ENCODE measurements around the gene PANX3. TPM values are rescaled to one million over a fixed set of nuclear protein-coding genes. Genes with fewer than 3 reads are reported as not detected.

PANX3 gene
- total RNA-seq, 2 donors from 2014 or later: not detected

- ATAC-seq (ENCODE audit: insufficient number of reproducible peaks, low FRiP score, low read depth) (no peak), DNase-seq (ENCODE audit: low spot score) (no peak)
- no peaks in the 10 kb centered on the region for H3K4me1 ChIP-seq (ENCODE audit: control insufficient read depth in 1 of 2, low read depth in 2 of 2)
Measured at GRCh38 chr11:124591430-124591829, 19.8 kb upstream of the PANX3 start.

GRCh38 chr11:124592627-124593026, 18.6 kb upstream of the PANX3 start:
- Histone ChIP-seq H3K27ac (no peak overlapping the region), H3K9me3 (no peaks in the 10 kb centered on the region), H3K4me3 (no peak overlapping the region), H3K4me1 (ENCODE audit: control insufficient read depth in 1 of 2, low read depth in 2 of 2) (no peaks in the 10 kb centered on the region), H3K36me3 (no peaks in the 10 kb centered on the region), H3K27me3 (replicated peaks; ENCODE audit: insufficient read depth) (no peaks in the 10 kb centered on the region)
- TF ChIP-seq CTCF (IDR thresholded peaks at IDR 0.05): no peak
- ATAC-seq (ENCODE audit: insufficient number of reproducible peaks, low FRiP score, low read depth): no peak
- no peak for DNase-seq (ENCODE audit: low spot score)

More at GRCh38 chr11:124591430-124591829, 19.8 kb upstream of the PANX3 start:
- Histone ChIP-seq H3K4me3 (no peak overlapping the region), H3K36me3 (no peaks in the 10 kb centered on the region), H3K27ac (no peak overlapping the region), H3K27me3 (replicated peaks; ENCODE audit: insufficient read depth) (no peaks in the 10 kb centered on the region), H3K9me3 (no peaks in the 10 kb centered on the region)
- no peak for TF ChIP-seq CTCF (IDR thresholded peaks at IDR 0.05)

GRCh38 chr11:124595302-124595701, 15.9 kb upstream of the PANX3 start:
- H3K27ac ChIP-seq: no peak overlapping the region
- no peaks in the 10 kb centered on the region for H3K9me3 ChIP-seq
- TF ChIP-seq CTCF (IDR thresholded peaks at IDR 0.05): no peak
- H3K4me3 ChIP-seq: no peak overlapping the region
- ATAC-seq (ENCODE audit: insufficient number of reproducible peaks, low FRiP score, low read depth): no peak
- no peaks in the 10 kb centered on the region for H3K36me3 ChIP-seq
- no peak for DNase-seq (ENCODE audit: low spot score)
- no peaks in the 10 kb centered on the region for H3K4me1 ChIP-seq (ENCODE audit: control insufficient read depth in 1 of 2, low read depth in 2 of 2)
- no peaks in the 10 kb centered on the region for H3K27me3 ChIP-seq (replicated peaks; ENCODE audit: insufficient read depth)

GRCh38 chr11:124597626-124598025, 13.6 kb upstream of the PANX3 start:
- Histone ChIP-seq H3K9me3 (no peaks in the 10 kb centered on the region), H3K4me3 (no peak overlapping the region), H3K36me3 (no peaks in the 10 kb centered on the region), H3K27ac (no peak overlapping the region), H3K27me3 (replicated peaks; ENCODE audit: insufficient read depth) (no peaks in the 10 kb centered on the region), H3K4me1 (ENCODE audit: control insufficient read depth in 1 of 2, low read depth in 2 of 2) (no peaks in the 10 kb centered on the region)
- no peak for TF ChIP-seq CTCF (IDR thresholded peaks at IDR 0.05)
- ATAC-seq (ENCODE audit: insufficient number of reproducible peaks, low FRiP score, low read depth) (no peak), DNase-seq (ENCODE audit: low spot score) (no peak)

- Histone ChIP-seq H3K36me3 (no peaks in the 10 kb centered on the region), H3K9me3 (no peaks in the 10 kb centered on the region), H3K4me1 (ENCODE audit: control insufficient read depth in 1 of 2, low read depth in 2 of 2) (no peaks in the 10 kb centered on the region), H3K27ac (no peak overlapping the region), H3K27me3 (replicated peaks; ENCODE audit: insufficient read depth) (no peaks in the 10 kb centered on the region), H3K4me3 (no peak overlapping the region)
- no peak for ATAC-seq (ENCODE audit: insufficient number of reproducible peaks, low FRiP score, low read depth)
- no peak for DNase-seq (ENCODE audit: low spot score)
- TF ChIP-seq CTCF (IDR thresholded peaks at IDR 0.05): no peak
Measured at GRCh38 chr11:124600621-124601320, 10.5 kb upstream of the PANX3 start.

All from thoracic aorta (tissue), 2 donors.